Esophagus muscularis mucosa (tissue), 4 donors: ENCODE measurements around the gene SDHB.

ENCODE experiments used
- EP300 ChIP-seq: sonication (generic); formaldehyde crosslinking; IDR thresholded peaks from one replicate; pipeline ENCODE4 v1.6.1; 2017; ENCODE audit warnings: antibody characterized with exemption
- POLR2A ChIP-seq: fragments of 450-650 bp; IDR thresholded peaks from one replicate; pipeline ENCODE4 v1.6.1; 2017; ENCODE audit warnings: antibody characterized with exemption, moderate library complexity, mild to moderate bottlenecking, low read depth
- TF ChIP-seq, protein P1 (sequence below), 3 experiments: fragments of 200-600 bp in 2 of 3; fragments of 450-650 bp in 1 of 3; sonication (generic) in 2 of 3; IDR thresholded peaks; one replicate each; pipeline ENCODE4 v1.5.1; 2017 to 2019; ENCODE audit warnings: antibody characterized with exemption in 3 of 3, mild to moderate bottlenecking in 2 of 3, moderate library complexity in 1 of 3

DNA sequence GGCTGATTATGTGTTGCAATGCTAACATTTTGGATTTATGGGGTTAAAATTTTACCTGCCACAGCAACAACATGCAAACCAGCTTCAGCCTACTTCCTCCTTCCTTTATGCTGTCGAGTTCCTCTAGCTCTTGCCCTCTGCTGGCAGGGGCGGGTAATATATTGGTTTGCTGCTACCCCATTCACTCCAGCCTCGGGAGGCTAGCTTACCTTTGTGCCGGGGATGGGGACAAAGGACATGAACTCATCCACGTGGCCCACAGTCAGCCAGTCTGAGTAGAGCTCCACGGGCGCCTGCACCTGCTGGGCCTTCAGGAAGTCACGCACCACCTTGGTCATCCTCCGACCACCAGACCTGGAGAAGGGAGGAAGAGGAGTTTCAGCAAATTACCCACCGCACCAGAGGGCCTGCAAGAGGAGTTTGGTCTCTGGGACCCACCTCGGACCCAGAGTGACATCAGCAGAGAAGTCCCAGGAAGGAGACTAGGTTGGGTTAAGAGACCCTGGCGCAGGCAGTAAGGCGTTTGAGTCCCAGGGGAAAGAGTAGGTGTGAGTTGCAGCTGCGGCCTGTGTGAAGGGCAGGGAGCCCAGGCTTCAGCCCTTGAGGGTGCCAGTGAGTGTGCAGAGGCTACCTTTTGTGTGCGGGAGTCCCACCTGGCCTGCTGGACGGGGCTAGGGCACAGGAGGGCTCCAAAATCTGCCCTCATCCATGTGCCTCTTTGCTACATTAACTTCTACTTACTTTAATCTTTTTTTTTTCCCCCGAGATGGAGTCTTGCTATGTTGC, 21.8 kb upstream of the SDHB start:
- TF ChIP-seq, protein P1, sequence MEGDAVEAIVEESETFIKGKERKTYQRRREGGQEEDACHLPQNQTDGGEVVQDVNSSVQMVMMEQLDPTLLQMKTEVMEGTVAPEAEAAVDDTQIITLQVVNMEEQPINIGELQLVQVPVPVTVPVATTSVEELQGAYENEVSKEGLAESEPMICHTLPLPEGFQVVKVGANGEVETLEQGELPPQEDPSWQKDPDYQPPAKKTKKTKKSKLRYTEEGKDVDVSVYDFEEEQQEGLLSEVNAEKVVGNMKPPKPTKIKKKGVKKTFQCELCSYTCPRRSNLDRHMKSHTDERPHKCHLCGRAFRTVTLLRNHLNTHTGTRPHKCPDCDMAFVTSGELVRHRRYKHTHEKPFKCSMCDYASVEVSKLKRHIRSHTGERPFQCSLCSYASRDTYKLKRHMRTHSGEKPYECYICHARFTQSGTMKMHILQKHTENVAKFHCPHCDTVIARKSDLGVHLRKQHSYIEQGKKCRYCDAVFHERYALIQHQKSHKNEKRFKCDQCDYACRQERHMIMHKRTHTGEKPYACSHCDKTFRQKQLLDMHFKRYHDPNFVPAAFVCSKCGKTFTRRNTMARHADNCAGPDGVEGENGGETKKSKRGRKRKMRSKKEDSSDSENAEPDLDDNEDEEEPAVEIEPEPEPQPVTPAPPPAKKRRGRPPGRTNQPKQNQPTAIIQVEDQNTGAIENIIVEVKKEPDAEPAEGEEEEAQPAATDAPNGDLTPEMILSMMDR (IDR thresholded peaks at IDR 0.05), result no peak
- no peak for TF ChIP-seq POLR2A
- no peak for TF ChIP-seq EP300
